Urinary bladder (tissue), 4 donors: ENCODE results near the gene RBL2. TPM values are rescaled to one million over a fixed set of nuclear protein-coding genes. Genes with fewer than 3 reads are reported as not detected.
"Not testable (repeated sequence)": the region's sequence is repeated elsewhere in the genome, so short reads cannot be mapped to it uniquely, and the experiment has no call there.

Experiments used
- DNase-seq: peaks from one replicate; pipeline ENCODE4 v3.0.0-alpha.2; 2015; ENCODE audit errors: extremely low spot score
- H3K27ac ChIP-seq: one replicate; pipeline ENCODE4 v1.5.1; 2013; ENCODE audit warnings: low read depth, mild to moderate bottlenecking, moderate library complexity
- H3K36me3 ChIP-seq: one replicate; pipeline ENCODE4 v1.6.1; 2013; ENCODE audit warnings: mild to moderate bottlenecking, moderate library complexity; ENCODE audit not compliant: insufficient read depth
- H3K4me1 ChIP-seq: one replicate; pipeline ENCODE4 v1.6.1; 2013; ENCODE audit warnings: mild to moderate bottlenecking, moderate library complexity; ENCODE audit not compliant: insufficient read depth
- H3K4me3 ChIP-seq: one replicate; pipeline ENCODE4 v1.5.1; 2013; ENCODE audit warnings: low read depth, low read length
- WGBS: extraction: QIAGEN DNeasy Blood & Tissue Kit; methylation state at CpG from one replicate; pipeline ENCODE4 v1.1.7; 2013; 5-methylcytosine and 5-hydroxymethylcytosine counted together
- polyA plus RNA-seq: library from polyadenylated mRNA; stranded (reverse); fragments of 200-250 nt; gene quantifications from one replicate; pipeline ENCODE4 v1.2.3, GENCODE V29; 2013
- total RNA-seq: library from RNA; depleted of rRNA; stranded (reverse); fragments of >200 nt; gene quantifications from one replicate; pipeline ENCODE4 v1.2.3, GENCODE V29; 2014
- donor health status: healthy with polysubstance abuse.
- donor health status: healthy.

Gene RBL2, protein sequence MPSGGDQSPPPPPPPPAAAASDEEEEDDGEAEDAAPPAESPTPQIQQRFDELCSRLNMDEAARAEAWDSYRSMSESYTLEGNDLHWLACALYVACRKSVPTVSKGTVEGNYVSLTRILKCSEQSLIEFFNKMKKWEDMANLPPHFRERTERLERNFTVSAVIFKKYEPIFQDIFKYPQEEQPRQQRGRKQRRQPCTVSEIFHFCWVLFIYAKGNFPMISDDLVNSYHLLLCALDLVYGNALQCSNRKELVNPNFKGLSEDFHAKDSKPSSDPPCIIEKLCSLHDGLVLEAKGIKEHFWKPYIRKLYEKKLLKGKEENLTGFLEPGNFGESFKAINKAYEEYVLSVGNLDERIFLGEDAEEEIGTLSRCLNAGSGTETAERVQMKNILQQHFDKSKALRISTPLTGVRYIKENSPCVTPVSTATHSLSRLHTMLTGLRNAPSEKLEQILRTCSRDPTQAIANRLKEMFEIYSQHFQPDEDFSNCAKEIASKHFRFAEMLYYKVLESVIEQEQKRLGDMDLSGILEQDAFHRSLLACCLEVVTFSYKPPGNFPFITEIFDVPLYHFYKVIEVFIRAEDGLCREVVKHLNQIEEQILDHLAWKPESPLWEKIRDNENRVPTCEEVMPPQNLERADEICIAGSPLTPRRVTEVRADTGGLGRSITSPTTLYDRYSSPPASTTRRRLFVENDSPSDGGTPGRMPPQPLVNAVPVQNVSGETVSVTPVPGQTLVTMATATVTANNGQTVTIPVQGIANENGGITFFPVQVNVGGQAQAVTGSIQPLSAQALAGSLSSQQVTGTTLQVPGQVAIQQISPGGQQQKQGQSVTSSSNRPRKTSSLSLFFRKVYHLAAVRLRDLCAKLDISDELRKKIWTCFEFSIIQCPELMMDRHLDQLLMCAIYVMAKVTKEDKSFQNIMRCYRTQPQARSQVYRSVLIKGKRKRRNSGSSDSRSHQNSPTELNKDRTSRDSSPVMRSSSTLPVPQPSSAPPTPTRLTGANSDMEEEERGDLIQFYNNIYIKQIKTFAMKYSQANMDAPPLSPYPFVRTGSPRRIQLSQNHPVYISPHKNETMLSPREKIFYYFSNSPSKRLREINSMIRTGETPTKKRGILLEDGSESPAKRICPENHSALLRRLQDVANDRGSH
- total RNA-seq (175 TPM), polyA plus RNA-seq (67.3 TPM)

DNA sequence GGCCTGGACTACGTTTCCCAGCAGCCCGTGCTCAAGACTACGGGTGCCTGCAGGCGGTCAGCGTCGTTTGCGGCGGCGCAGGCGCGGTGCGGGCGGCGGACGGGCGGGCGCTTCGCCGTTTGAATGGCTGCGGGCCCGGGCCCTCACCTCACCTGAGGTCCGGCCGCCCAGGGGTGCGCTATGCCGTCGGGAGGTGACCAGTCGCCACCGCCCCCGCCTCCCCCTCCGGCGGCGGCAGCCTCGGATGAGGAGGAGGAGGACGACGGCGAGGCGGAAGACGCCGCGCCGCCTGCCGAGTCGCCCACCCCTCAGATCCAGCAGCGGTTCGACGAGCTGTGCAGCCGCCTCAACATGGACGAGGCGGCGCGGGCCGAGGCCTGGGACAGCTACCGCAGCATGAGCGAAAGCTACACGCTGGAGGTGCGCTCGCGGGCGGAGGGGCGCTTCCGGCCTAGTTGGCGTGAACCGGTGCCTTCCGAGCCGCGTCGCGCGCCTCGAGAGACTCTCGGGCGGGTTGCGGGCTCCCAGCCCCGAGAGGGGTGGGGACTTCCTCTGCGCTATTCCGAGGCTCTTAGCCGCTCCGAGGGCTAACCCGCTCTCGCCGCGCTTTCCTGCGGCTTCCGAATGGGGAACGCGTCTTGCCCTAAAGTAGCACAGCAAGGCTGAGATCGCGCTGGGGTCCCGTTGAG, at the start of gene RBL2:
Gene RBL2, plus strand, starts transcription at position 95 of the 689 bp plus-strand sequence. Its CDS starts 86 bp downstream, at position 181.
- peak within 1 kb of the TSS; percentile 92 for H3K27ac ChIP-seq
- no peaks in the 10 kb centered on the region for H3K4me1 ChIP-seq
- WGBS, result under 1% methylated on average over 89 of the region's 89 CpGs
- H3K36me3 ChIP-seq, result no peaks in the 10 kb centered on the region
- no peak for DNase-seq
- H3K4me3 ChIP-seq, result peak within 1 kb of the TSS; percentile 68

DNA sequence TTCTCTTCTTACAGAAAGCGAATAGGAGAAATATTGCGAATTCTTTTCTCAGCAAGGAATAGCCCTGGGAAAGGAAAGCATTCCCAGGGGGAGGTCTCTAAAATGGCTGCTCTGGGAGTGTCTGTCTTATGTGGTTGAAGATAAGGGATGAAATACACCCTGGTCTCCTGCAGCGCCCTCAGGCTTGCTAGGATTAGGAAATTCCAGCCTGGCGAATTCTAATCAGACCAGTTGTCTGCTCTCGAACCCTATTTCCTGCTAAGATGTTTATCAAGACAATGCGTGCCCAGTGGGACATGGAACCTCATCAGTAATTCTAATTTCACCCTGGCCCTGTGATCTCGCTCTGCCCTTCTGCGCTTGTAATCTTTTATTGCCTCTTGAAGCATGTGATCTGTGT, 49.7 kb upstream of the RBL2 start:
- not testable (repeated sequence) for H3K4me1 ChIP-seq, H3K27ac ChIP-seq, H3K4me3 ChIP-seq, DNase-seq, H3K36me3 ChIP-seq
- WGBS, result 81% methylated on average over 8 of the region's 8 CpGs

DNA sequence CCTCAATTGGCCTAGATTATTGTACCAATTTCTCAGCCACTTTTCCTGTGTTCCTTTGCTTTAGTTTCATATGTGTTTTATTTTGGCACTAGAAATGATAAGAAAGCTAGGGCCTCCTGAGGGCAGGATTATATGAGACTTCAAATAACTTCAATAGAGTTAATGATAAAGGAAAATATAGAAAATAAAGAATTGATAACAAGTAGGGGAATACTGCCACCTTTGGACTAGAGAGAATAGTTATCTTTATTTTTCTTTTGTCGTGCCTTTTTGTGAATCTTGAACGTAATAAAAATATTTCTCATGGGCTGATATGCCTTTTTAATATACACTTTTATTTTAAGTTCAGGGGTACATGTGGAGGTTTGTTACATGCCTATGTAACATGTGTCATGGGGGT, 29.3 kb upstream of the RBL2 start:
- Histone ChIP-seq H3K27ac (no peak overlapping the region), H3K36me3 (no peaks in the 10 kb centered on the region)
- 38% methylated on average over 2 of the region's 2 CpGs for WGBS

DNA sequence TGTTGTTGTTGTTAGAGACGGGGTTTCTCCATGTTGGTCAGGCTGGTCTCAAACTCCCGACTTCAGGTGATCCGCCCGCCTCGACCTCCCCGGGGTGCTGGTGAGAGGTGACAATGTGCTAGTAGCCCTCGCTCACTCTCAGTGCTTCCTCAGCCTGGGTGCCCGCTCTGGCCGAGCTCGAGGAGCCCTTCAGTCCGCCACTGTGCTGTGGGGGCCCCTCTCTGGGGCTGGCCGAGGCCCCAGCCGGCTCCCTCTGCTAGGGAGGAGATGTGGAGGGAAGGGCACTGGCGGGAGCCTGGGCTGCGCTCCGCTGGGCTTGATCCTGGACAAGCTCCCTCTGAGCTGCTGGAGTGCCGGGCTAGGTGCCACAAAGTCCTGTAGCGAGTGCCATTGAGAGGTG, 21.7 kb upstream of the RBL2 start:
- no peak for DNase-seq
- Histone ChIP-seq H3K4me1 (no peaks in the 10 kb centered on the region), H3K4me3 (no peak overlapping the region), H3K27ac (no peak overlapping the region), H3K36me3 (no peaks in the 10 kb centered on the region)
- WGBS, result 95% methylated on average over 18 of the region's 18 CpGs

More for the DNA sequence above, 29.3 kb upstream of the RBL2 start:
- Histone ChIP-seq H3K4me1 (no peaks in the 10 kb centered on the region), H3K4me3 (no peak overlapping the region)
- DNase-seq, result no peak

DNA sequence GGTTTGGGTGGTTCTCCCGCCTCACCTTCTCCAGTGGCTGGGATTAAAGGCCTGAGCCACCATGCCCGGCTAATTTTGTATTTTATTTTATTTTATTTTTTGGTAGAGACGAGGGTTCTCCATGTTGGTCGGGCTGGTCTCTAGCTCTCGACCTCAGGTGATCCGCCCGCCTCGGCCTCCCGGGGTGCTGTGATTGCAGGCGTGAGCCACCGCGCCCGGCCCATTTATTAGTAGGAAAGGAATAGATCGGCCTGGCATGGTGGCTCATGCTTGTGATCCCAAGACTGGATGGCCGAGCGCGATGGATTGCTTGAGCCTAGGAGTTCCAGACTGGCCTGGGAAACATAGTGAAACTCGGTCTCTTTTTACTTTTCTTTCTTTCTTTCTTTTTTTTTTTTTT, 20.4 kb upstream of the RBL2 start:
- H3K4me3 ChIP-seq, result no peak overlapping the region
- no peaks in the 10 kb centered on the region for H3K4me1 ChIP-seq
- WGBS, result 95% methylated on average over 18 of the region's 18 CpGs
- no peak overlapping the region for H3K27ac ChIP-seq
- DNase-seq, result no peak
- H3K36me3 ChIP-seq, result no peaks in the 10 kb centered on the region

DNA sequence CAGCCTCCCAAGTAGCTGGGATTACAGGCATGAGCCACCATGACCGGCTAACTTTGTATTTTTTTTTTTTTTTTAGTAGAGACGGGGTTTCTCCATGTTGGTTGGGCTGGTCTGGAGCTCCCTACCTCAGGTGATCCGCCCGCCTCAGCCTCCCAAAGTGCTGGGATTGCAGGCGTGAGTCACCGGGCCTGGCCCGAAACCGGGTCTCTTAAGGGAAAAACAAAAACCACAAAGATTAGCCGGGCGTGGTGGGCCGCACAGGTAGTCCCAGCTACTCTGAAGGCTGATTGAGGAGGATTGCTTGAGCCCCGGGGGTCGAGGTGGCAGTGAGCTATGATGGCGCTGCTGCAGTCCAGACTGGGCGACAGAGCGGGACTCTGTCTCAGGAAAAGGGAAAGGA, 19.9 kb upstream of the RBL2 start:
- DNase-seq, result no peak
- Histone ChIP-seq H3K27ac (no peak overlapping the region), H3K36me3 (no peaks in the 10 kb centered on the region), H3K4me3 (no peak overlapping the region), H3K4me1 (no peaks in the 10 kb centered on the region)
- WGBS, result 89% methylated on average over 16 of the region's 16 CpGs

DNA sequence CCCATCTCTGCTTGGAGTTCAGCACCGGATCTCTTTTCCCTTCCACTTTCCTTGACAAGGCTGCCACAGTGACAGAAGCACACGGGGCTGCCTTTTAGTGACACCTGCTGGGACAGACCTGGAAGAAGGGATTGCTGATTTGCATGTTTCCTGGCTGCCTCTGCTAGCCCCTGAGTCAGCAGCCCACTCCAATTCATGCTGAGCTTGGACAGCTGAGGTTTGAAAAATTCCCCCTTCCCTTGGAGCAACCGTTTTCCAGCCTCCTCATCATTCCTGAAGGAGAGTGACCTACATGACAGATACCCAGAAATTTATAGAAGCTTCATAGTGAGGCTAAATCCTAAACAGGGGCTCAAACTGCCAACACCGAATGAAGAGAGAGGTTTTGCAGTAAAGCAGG, 18.8 kb upstream of the RBL2 start:
- DNase-seq, result no peak
- WGBS, result 7% methylated on average over 4 of the region's 4 CpGs
- Histone ChIP-seq H3K27ac (no peak overlapping the region), H3K4me1 (no peaks in the 10 kb centered on the region), H3K4me3 (no peak overlapping the region), H3K36me3 (no peaks in the 10 kb centered on the region)

DNA sequence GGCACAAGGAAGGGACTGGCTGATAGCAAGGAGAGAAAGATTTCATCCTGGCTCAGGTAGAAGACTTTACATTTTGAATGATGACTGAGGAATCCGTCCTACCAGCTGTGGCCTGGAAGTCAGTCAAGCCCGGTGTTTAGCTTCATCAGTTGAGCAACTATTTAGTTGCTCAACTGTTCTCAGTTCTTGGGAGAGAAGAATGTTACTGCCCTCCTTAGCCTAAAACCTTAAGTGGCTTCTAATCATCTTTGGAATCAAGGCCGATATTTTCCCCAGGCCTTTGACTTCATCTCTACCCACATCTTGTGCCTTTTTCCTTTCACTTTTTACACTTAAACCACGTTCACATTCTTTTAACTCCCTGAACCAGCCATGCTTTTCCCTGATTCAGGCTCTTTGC, 17.3 kb upstream of the RBL2 start:
- H3K4me3 ChIP-seq, result no peak overlapping the region
- no peak for DNase-seq
- H3K4me1 ChIP-seq, result no peaks in the 10 kb centered on the region
- WGBS, result 67% methylated on average over 4 of the region's 4 CpGs
- H3K27ac ChIP-seq, result no peak overlapping the region
- H3K36me3 ChIP-seq, result no peaks in the 10 kb centered on the region

DNA sequence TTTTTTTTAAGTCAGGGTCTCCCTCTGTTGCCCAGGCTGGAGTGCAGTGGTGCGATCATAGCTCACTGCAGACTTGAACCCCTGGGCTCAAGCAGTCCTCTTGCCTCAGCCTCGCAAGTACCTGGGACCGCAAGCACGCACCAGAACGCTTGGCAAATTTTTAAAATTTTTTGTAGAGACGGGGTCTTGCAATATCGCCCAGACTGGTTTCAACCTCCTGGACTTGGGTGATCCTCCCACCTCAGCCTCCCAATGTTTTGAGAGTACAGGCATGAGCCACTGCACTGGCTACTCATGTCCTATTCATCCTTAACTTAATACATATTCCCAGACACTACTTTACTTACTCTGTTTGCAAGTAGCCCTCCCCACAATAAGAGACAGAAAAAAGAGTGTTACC, 16.3 kb upstream of the RBL2 start:
- Histone ChIP-seq H3K27ac (no peak overlapping the region), H3K36me3 (no peaks in the 10 kb centered on the region), H3K4me1 (no peaks in the 10 kb centered on the region), H3K4me3 (no peak overlapping the region)
- WGBS, result 97% methylated on average over 7 of the region's 7 CpGs
- no peak for DNase-seq

DNA sequence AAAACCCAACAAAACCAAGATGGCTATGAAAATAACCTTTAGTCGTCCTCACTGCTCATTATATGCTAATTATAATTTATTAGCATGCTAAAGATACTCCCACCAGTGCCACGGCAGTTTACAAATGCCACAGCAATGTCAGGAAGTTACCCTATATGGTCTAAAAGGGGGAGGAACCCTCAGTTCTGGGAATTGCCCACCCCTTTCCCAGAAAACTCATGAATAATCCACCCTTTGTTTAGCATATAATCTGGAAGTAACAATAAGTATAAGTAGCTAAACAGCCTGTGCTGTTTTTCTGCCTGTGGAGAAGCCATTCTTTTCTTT, 14.9 kb upstream of the RBL2 start:
- H3K4me3 ChIP-seq, H3K27ac ChIP-seq, H3K4me1 ChIP-seq, H3K36me3 ChIP-seq, DNase-seq: not testable (repeated sequence)
- 38% methylated on average over 2 of the region's 2 CpGs for WGBS

DNA sequence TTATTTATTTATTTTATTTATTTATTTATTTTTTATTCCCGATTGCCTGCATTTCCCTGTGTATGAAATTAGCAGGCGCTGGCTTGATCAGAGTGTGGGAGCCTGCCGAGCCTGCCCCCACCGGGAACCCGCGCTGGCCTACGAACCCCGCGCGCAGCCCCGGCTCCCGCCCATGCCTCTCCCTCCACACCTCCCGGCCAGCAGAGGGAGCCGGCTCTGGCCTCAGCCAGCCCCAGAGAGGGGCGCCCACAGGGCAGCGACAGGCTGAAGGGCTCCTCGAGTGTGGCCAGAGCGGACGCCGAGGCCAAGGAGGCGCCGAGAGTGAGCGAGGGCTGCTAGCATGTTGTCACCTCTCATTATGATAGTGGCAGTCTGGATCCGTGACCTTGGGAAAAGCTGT, 13.0 kb upstream of the RBL2 start:
- WGBS, result 95% methylated on average over 24 of the region's 24 CpGs
- Histone ChIP-seq H3K27ac (no peak overlapping the region), H3K4me3 (no peak overlapping the region), H3K4me1 (no peaks in the 10 kb centered on the region), H3K36me3 (no peaks in the 10 kb centered on the region)
- DNase-seq, result no peak

DNA sequence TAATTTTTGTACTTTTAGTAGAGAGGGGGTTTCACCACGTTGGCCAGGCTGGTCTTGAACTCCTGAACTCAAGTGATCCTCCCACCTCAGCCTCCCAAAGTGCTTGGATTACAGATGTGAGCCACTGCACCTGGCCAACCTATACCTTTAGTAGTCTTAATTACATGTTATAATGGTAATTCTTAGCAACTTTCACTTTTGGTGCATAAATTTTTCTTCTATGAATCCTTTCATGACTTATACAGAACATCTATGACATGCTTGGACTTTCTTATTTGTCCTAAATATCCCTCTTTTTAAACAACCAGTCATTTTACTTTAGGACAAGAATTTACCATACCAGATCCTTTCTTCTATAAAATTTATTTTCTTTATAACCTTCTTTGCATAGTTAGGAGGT, 10.3 kb upstream of the RBL2 start:
- WGBS, result 92% methylated on average over 1 of the region's 1 CpG
- not testable (repeated sequence) for H3K4me1 ChIP-seq, H3K4me3 ChIP-seq, H3K36me3 ChIP-seq, H3K27ac ChIP-seq, DNase-seq

DNA sequence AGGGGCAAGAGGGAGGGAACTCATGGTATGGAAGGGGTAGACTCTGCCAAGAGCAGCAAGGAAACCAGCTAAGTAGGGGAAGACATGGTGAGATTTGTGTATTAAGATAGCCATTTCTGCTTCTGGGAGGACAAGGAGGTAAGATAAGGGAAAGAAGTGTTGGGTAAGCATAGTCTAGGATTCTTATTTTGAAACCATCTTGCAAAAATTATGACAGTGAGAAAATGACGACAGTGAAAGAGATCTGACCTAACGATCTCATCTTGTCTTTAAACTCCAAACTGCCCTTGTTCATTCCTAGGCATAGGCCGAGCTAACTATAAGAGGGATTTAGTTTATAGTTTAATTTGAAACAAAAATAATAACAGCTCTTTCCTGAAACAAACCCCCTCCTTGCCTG, 5.6 kb upstream of the RBL2 start:
- Histone ChIP-seq H3K27ac (no peak overlapping the region), H3K4me1 (no peaks in the 10 kb centered on the region), H3K36me3 (no peaks in the 10 kb centered on the region), H3K4me3 (no peak overlapping the region)
- 73% methylated on average over 3 of the region's 3 CpGs for WGBS
- DNase-seq, result no peak
